ENCODE data around the gene TSPAN9. TPM values are rescaled to one million over a fixed set of nuclear protein-coding genes. Genes with fewer than 3 reads are reported as not detected.

The TSPAN9 gene
- total RNA-seq, 1 experiment from 2014 or later: 7.0 TPM

DNA sequence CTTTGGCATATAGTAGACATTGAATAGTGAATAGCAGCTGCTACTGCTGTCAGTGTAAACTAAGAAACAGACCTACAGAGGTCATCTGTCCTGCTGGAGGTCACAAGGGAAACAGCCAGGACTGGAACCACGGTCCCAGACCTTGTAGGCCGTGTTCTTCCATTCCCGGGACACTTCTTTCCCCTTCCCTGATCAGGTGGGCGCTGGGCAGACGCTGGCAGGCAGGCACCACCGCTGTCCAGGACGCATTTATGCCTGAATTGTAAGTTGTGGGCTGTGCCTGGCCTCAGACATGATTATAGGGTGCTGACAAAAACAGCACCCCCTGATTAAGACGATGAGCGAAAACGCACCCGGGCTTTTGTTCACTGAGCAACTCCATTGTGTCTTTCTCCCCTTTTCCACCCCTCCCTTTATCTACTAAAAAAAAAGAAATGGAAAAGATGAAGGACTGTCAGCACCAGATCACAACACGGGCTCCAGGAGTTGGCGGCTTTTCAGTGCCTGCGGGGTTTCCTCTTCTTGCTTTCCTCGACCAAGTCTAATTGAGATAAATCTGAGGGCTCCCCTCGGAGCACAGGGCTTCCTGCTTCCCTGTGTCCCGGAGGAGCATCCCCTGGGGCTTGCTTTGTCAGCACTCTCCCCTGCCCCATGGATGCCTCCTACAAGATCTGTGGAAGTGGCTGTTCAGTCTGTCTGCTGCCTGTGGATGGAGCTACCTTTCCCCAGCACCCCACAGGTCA, 80.6 kb downstream of the TSPAN9 start:
- DNase-seq (ENCODE audit: extremely low read depth, low read depth): no peak

DNA sequence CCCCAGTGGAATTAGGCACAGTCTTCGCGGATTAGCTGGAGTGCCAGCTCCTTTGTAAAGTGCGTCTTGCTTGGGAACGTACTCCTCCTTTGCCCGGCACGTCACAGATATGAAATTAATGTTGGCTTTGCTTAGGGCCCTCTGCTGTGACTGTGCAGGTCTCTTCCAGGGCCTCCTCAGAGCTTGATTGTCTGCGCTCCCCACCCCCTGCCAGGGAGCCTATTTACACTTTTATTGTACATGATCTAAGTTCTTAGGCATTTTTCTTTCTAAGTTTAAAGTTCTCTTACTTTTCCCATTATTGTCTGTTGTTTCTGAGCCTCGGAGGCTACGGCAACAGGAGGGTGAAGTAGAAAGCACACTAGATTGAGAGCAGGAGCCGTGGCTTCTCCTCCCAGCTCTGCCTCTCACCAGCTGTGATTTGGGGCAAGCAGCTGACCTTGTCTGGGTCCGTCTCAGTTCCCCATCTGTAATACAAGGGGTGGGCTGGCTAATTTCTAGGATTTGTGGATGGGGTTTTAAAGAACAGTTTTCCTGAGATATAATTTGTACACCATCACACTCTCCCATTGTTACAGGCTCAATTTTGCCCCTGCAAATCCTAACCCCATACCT, 81.8 kb downstream of the TSPAN9 start:
- no peak for DNase-seq (ENCODE audit: extremely low read depth, low read depth)

DNA sequence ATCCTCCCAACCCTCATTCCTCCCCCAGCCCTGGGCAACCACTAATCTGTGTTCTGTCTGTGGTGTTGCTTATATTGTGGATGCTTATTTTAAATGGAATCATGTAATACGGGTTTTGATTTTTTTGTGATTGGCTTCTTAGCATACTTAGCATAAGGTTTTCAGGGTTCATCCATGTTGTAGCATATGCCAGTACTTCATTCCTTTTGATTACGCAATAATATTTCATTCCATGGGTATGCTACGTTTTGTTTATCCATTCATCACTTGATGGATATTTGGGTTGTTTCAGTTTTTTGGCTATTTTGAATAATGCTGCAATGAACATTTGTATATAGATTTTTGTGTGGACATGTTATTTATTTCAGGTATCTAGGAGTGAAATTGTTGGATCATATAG, 82.9 kb downstream of the TSPAN9 start:
- no peak for DNase-seq (ENCODE audit: extremely low read depth, low read depth)

DNA sequence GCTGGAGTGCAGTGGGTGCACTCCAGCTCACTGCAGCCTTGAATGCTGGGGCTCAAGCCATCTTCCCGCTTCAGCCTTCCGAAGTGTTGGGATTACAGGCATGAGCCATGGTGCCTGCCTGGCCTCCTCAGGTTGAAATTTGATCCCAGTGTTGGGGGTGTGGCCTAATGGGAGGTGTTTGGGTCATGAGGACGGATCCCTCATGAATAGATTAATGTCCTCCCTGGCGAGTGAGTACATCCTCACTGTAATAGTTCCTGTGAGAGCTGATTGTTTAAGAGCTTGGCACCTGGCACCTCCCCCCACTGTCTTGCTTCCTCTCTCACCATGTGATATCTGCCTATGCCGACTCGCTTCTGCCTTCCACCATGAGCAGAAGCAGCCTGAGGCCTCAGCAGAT, 84.7 kb downstream of the TSPAN9 start:
- no peak for DNase-seq (ENCODE audit: extremely low read depth, low read depth)

DNA sequence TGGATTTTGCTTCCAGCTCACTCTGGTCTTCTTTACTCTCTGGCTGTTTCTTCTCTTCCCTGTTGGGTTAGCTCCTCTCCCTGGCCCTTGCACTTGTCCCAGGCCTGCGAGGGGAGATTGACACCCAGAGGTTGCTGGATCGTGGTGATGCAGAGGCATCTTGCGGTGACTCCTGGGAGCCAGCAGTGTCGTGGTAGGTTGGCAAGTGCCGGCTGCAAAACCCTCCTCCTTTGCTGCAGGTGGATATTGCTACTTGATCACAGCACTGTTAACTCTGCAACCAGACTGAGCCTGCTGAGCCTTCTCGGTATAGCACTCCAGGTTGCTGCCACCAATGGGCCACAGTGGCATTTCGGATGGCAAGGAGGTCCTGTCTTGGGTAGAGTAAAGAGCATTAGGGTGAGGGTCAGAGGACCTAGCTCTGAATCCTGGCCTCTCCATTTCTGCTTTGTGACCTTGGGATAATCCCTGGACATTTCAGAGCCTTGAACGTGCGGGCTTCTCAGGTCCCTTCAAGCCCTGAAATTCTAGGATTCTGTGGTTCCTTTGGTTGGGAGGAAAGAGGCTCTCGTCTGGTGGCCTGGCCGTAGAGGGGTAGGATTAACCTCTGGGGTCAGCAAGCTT, 87.4 kb downstream of the TSPAN9 start:
- no peak for DNase-seq (ENCODE audit: extremely low read depth, low read depth)

DNA sequence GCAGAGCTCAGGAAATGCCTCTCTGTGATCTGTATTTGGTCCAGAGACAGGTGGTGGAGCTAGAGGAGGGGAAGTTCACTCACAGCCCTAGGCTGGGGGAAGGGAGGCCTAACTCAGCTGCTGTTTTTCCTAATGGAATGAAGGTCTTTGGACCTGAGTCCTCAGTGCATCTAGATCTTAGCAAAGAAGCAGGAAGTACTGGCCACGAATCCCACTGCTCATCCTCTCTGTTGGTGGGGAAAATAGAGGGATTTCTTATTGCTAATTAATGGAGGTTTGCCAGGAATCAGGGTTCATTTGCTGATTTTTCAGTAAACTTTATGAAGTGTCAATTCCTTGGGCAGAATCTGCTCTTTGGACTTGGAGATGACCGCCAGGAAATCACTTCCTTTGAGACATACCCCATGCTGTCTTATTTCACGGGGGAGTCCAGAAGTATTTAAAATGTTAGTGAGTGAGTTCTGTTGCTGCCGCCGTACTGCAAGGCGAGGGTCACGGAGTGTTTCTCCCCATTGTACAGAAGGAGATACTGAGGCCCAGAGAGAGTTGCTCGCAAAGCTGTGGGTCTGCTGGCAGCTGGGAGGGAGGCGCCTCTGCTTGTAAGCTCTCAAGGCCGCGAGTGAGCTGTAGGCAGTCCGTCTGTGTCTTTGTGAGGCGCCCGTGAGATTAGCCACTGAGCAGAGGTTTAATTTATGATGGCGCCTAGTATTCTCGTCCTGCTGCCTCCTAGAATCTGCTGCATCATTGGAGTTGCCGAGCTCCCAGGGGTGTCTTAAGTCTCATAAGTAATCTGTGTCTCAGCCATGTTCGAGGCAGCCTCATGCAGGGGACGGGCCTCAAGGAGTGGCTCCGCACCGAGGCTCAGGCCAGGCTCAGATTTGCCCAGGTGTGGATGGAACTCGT, 88.2 kb downstream of the TSPAN9 start:
- DNase-seq (ENCODE audit: extremely low read depth, low read depth): no peak

DNA sequence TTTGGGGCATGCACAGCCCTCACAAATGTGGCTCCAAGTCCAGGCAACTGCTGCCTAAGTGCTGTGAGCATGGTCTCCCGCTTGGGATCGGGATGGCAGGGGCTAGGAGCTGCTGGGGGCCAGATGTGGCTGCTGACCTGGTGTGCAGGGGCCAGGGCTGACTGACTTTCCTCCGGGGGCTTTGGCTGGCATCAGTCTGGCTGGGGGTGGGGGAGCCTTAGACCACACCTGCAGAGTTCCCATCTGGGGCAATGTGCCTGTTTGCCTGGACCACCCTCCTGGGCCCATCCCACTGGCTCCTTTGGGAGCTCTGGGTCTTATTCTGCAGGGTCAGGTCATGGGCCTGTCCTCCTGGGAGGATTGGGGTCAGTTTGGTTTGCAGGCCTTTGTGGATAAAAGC, 90.5 kb downstream of the TSPAN9 start:
- no peak for DNase-seq (ENCODE audit: extremely low read depth, low read depth)

DNA sequence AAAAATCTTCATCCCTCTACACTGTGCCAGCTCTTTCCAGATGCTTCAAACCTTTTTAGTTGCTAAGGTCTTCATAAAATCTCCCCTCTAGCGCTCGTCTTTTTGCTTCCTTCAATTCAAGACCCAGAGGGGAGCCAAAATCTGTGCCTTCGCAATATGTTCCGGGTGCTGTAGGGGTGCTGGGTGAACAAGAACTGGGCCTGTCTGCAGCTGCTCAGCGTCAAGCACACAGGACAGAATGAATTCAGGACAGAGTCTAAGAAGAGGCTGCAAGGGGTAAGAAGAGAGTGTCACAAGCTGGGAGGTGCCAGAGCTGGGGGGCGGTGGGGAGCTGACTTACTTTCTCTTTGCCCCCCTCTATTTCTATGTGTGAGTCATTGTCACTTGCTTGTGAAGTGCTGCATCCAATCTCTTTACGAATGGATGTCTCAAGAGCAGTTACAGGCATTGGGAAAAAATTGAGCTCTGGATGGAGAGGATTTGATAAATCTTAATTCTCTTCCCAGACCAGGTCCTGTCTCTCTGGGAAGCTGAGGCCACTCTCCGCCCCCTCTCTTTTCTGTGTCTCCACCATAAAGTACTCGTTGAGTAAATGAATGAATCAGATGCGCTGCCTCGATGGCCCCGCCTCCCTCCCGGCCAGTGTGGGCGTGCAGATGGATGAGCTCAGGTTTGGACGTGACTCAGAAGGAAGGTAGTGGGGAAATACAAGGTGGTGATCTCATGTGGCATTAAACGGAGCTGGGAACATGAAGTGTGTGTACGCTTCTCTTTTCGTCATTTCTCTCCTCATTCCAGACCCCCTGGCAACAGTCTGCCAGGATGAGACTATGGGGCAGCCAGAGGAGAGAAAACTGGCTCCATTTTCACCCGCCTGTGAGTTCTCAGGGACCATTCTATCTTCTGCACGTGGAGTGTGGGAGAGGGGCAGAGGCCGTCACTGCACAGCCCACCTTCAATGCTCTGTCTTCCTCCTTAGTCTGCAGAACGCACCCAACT, 91.3 kb downstream of the TSPAN9 start:
- DNase-seq (ENCODE audit: extremely low read depth, low read depth): peak; percentile 44

DNA sequence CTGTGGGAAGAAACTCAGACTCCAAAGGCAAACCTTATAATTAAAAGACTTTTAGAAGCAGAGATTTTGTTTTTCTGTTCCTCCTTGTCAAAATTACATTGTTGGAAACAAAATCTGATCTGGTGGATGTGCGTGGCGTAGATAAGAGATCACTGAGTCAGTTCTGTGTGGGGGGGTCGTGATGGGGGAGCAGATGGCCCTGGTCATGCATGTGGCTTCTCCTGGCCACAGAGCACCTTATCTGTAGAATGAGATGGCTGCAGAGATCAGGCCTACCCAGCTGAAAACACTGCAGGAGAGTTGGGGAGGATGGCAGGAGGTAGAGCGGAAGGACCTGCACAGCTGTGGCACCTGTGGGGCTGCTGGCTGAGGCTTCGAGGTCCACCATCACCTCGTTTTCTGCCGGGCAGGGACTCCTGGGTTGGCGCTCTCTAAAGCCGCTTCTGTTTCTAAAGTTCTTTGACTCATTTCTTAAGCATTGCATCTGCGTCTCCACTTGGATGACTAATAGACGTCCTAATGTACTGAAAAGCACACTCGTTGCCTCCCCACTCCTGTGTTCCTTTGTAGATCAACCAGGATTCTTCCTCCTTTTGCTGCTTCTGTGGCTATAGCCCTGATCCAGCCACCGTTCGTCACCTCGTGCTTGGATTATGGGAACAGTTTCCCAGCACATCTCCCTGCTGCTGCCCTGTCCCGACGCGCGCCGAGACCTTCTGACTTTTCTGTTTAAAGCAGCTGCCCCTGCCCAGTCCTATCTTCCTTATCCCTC, 93.4 kb downstream of the TSPAN9 start:
- DNase-seq (ENCODE audit: extremely low read depth, low read depth): peak; percentile 14

DNA sequence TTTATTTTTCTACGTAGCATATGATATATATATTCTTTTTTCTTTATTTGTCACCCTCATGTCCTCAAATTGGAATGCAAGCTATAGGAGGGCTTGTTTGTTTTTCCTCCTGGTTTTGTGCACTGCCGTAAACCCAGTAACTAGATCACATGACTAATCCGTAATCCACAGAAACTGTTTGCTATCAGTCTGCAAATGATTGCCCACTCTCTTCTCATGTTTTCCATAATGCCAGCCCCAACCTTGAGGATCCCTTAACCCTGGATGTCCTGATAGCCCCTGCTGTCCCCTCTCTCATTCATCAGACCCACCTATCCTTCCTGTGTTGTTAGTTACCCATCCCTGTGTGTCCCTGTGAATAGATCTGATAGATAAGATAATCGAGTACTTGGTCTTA, 94.0 kb downstream of the TSPAN9 start:
- DNase-seq (ENCODE audit: extremely low read depth, low read depth): no peak

DNA sequence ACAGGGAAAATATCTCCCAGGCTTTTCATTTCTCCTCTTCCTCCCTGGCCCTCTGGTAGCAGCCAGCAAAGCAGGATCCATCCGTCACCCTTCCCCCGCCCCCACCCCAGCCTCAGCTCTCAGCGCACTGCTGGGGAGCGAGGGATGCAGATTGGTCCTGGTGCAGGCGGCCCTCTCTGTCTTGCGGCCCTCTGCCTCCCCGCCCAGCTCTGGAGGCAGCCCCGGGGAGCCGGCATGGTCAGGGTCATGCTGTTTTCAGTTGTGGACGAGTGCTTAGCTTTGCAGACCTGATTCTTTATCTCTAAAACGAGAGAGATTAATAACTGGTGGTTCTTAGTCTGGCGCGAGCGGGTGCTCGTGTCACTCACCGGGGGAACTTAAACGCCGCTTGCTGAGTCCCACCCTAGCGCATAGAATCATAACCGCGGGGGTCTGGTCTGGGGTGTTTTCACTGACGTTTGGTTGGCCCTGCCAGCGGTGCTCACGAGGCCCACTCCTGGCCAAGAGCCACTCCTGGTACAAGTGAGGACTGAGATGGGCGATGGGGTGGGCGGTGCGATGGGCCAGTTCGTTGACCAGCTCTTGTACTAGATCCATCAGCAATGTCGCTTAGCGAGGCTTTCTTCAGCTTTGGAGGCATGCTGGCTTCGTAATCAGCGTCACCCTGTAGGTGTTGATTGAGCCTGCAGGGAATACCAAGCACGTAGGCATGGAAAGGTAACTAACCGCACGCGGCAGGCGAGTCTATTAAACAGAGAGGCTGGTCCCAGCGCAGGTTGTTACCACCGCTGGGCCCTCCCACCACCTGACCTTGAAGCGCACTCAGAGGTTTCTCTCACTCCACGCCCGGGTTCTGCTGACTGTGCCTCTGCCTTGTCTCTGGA, 95.2 kb downstream of the TSPAN9 start:
- no peak for DNase-seq (ENCODE audit: extremely low read depth, low read depth)

DNA sequence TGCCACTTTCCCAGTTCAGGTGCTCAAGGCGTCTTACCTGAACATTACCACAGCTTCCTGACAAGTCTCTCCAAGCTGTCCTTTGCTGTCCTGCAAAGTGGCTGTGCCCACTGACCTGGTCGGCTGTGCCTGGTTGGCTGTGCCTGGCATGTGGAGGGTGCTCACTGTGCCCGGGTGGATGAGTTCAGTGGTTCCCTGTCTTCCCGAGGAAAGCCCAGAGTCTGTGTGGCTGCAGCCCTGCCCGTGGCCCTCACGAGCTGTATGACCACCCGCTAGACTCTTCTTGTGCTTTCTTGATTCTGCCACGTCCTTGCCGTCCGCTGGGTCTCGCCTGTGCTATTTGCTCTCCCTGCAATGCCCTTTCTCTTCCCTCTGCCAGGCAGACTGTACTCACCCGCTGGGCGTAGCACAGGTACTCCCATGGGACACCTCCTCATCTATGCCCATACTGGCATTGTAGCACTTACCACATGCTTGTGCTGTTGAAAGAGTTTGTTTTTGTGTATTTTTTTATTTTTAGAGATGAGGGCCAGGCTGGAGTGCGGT, 95.9 kb downstream of the TSPAN9 start:
- DNase-seq (ENCODE audit: extremely low read depth, low read depth): no peak

DNA sequence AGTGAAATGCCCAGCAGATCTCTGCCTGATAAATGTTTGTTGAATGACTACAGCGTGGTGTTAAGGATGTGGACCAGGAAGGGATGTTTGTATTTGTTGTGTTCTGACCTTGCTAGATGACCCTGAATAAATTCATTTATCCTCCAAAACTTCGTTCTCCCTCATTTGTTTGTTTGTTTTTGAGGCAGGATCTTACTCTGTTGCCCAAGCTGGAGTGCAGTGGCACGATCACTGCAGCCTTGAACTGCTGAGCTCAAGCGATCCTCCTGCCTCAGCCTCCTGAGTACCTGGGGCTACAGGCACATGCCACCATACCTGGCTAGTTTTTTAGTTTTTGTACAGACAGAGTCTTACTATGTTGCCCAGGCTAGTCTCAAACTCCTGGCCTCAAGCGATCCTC, 96.7 kb downstream of the TSPAN9 start:
- DNase-seq (ENCODE audit: extremely low read depth, low read depth): no peak

DNA sequence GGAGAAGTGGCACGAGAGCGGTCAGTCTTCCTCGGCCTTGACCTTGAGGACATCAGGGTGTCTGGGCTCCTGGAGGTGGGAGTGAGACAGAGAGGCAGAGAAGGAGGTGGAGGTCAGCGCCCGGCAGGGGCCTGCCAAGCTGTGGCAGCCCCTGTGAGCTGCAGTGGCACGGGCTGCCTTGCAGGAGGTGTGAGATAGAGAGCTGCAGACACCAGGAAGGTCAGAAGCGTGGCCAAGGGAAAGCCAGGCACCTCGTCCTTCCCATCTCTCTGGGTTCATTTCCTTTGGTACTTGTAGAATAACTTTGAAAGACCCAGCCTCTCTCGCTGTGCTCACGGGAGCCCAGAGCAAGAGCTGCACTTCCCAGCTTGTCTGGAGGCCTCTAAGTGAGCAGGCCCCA, 98.1 kb downstream of the TSPAN9 start:
- DNase-seq (ENCODE audit: extremely low read depth, low read depth): no peak

DNA sequence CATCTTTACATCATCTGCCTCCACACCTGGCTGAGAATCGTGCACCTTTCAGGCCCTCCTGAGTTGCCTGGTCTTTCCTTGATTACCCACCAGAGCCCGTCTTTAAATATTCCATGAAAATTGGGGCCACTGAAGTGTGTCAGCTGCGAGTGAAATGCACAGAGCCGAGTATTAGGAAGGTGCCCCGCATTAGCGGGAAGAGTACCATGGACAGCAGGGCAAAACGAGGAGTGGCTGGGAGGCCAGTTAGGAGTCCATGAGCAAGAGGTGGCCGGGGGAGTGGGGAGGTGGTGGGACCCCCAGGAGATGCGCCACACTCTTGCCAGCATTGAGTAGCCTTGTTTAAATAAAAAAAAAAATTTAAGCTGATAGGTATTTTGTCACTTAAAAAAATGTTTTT, 99.6 kb downstream of the TSPAN9 start:
- DNase-seq (ENCODE audit: extremely low read depth, low read depth): no peak

DNA sequence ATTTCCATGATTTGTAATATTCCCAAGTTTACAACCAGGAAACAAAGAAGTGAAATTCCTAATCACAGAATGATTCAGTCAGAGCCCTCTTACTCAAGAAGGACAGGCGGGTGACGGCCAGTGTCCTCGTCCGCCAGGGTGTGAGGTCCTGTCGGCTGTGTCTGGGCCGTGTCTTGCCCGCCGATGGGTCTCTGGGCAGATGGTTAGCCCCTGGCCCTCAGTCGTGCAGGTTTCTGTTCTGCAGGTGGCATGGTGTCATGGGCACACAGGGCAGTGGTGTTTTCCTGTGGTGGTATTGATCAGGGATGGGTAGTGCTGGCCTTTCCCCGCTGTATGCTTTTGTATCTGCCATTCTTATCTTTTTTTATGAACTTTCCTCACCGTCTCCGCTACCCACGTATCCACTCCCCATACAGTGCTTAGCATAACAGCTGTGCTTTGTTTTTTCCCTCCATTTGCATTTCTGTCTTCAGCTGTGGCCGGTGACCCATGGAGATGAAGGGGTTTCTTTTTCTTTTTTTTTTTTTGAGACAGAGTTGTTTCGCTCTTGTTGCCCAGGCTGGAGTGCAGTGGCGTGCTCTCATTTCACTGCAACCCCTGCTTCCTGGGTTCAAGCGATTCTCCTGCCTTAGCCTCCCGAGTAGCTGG, 100.7 kb downstream of the TSPAN9 start:
- DNase-seq (ENCODE audit: extremely low read depth, low read depth): no peak

DNA sequence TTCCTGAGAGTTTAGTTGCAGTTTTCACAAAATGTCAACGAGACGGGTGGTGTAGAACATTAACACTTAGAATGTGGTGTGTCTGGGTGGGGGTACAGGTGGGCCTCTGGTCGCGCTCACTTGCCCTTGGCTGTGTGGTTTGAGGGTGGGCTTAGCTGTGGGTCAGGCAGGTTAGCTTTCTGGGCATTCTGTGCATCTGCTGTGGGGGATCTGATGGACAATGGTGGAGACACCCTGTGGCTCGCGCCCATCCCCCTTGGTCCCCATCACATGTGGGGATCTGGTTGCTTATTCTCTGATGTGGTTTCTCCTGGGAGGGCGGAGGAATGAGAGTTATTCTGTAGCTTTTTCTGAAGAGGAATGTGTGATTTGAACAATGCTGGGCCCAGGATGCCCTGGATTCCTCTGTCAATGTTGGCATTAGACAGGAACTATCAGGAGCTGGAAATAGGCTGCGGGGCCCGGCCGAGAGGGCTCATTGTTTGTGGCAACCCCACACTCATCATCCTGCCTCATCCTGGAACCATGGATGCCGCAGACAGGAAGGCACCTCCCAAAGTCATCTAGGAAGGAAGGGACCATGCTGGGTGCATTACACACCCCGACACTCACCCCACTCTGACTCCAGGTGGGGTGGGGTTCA, 101.6 kb downstream of the TSPAN9 start:
- no peak for DNase-seq (ENCODE audit: extremely low read depth, low read depth)
